ENCODE results near the gene SYTL3.
"Not testable (repeated sequence)": the region's sequence is repeated elsewhere in the genome, so short reads cannot be mapped to it uniquely, and the experiment has no call there.

Gene SYTL3

DNA sequence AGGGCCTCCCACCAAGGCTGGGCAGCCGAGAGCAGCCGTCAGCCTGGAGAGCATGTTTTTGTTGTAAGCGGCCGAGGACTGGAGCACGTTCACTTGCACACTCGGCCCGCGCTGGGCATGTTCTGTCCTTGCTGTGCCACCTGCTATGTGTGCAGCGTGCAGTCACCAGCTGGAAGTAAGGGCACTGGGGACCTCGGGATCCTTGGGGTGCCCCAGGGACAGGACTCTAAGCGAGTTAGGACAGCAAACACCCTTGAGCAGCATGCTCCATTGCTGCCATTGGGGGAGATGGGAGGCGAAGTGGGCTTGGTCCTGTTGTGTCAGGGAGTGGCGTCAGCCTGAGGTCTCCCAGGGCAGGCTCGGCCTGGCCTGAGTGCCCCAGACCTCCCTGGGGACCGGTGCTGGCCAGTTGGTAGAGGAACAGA lies 24.0 kb upstream of the SYTL3 start:
- Histone ChIP-seq H3K4me3 (ENCODE audit: low read length) (no peak overlapping the region), H3K36me3 (ENCODE audit: insufficient read depth, low read length) (peaks cover 62% of the 10 kb centered on the region), H3K9me3 (replicated peaks; ENCODE audit: low read length) (no peaks in the 10 kb centered on the region)

DNA sequence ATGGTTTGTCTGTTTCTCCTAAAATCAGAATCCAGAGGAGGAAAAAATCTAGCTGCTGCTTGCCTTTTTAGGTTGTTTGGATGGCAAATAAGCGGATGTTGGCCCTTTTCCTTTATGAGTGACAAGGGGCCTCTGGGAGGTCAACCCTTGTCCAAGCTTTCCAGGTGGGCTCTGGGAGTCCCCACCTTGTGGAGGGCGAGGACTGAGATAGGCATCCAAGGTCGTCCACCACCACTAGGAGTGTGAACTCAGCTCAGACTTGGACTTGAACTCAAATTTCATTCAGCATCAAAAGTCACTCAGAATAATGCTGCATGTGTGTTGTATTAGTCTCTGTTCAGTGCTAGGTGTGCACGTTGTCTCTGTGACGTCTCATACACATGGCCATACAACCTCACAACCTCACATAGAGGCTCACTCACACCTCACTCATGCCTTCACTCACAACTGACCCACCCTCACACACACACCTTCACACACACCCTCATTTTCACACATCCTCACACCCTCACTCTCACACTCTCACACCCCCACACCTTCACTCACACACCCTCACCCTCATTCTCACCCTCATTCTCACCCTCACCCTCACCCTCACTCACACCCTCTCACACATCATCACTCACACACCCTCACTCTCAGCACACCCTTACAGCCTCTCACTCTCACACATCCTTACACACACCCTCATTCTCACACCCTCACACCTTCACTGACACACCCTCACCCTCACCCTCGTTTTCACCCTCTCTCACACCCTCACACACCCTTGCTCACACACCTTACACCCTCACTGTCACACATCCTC lies 23.3 kb upstream of the SYTL3 start:
- no peaks in the 10 kb centered on the region for H3K9me3 ChIP-seq (replicated peaks; ENCODE audit: low read length)
- peaks cover 57% of the 10 kb centered on the region for H3K36me3 ChIP-seq (ENCODE audit: insufficient read depth, low read length)
- H3K9ac ChIP-seq (ENCODE audit: low read depth, low read length): no peak overlapping the region
- no peaks in the 10 kb centered on the region for H3K27me3 ChIP-seq (ENCODE audit: control insufficient read depth, insufficient read depth, low read length)
- H3K4me1 ChIP-seq (ENCODE audit: control insufficient read depth, insufficient read depth, low read length): peaks cover 14% of the 10 kb centered on the region
- no peak overlapping the region for H3K4me3 ChIP-seq (ENCODE audit: low read length)
- no peak overlapping the region for H3K4me2 ChIP-seq (ENCODE audit: low read length)

More for the DNA sequence above, 24.0 kb upstream of the SYTL3 start:
- H3K4me2 ChIP-seq (ENCODE audit: low read length): no peak overlapping the region
- H3K4me1 ChIP-seq (ENCODE audit: control insufficient read depth, insufficient read depth, low read length): peaks cover 7% of the 10 kb centered on the region
- no peaks in the 10 kb centered on the region for H3K27me3 ChIP-seq (ENCODE audit: control insufficient read depth, insufficient read depth, low read length)
- no peak overlapping the region for H3K9ac ChIP-seq (ENCODE audit: low read depth, low read length)

DNA sequence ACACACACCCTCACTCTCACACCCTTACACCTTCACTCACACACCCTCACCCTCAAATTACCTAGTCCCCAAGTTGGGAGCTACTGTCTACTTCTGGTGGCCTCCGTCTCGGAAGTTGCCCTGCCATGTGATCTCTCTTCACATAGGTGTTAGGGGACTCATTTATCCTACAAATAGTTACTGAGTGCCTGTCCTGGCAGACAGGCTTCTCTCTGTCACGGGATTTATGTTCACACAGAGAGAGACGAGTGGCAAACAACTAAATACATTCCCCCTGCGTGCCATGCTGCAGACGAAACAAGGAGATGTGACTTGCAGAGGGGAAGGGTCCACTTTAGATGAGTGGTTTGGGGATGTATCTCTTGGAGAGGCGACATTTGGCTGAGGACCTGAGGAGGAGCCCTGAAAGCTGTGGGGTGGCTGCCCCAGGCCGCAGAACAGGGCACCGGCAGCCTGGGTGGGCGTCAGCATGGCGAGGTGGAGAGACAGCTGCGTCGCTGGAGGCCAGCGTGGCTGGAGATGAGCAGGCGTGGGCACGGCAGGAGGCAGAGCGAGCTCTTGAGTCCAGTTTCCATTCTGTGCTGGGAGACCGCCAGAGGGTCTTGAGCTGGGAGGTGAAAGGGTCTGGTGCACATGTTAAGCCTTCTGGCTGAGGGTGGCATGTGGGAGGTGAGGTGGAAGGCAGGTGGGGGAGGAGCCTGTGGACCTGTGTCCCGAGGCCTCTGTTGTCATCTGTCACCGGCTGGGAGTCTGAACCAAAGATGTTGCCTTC lies 22.5 kb upstream of the SYTL3 start:
- no peaks in the 10 kb centered on the region for H3K9me3 ChIP-seq (replicated peaks; ENCODE audit: low read length)
- H3K27me3 ChIP-seq (ENCODE audit: control insufficient read depth, insufficient read depth, low read length): no peaks in the 10 kb centered on the region
- no peak overlapping the region for H3K9ac ChIP-seq (ENCODE audit: low read depth, low read length)
- H3K4me1 ChIP-seq (ENCODE audit: control insufficient read depth, insufficient read depth, low read length): peaks cover 22% of the 10 kb centered on the region
- no peak overlapping the region for H3K4me3 ChIP-seq (ENCODE audit: low read length)
- H3K4me2 ChIP-seq (ENCODE audit: low read length): no peak overlapping the region
- peaks cover 56% of the 10 kb centered on the region for H3K36me3 ChIP-seq (ENCODE audit: insufficient read depth, low read length)

DNA sequence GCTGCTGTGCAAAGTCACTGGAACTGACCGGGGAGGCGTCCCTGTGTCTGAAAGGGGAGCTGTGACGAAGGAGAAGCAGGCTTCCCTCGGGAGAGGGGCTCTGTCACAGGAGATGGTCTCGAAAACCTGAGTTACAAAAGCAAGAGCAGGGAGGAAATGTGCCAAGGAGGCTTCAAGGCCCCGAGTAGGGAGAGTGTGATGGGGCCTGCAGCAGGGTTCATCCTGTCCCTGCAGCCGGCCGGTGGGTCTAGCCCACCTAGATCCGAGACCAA lies 22.0 kb upstream of the SYTL3 start:
- no peak overlapping the region for H3K4me3 ChIP-seq (ENCODE audit: low read length)
- H3K4me1 ChIP-seq (ENCODE audit: control insufficient read depth, insufficient read depth, low read length): peaks cover 25% of the 10 kb centered on the region
- H3K27me3 ChIP-seq (ENCODE audit: control insufficient read depth, insufficient read depth, low read length): no peaks in the 10 kb centered on the region
- H3K9me3 ChIP-seq (replicated peaks; ENCODE audit: low read length): no peaks in the 10 kb centered on the region
- no peak overlapping the region for H3K4me2 ChIP-seq (ENCODE audit: low read length)
- no peak overlapping the region for H3K9ac ChIP-seq (ENCODE audit: low read depth, low read length)
- H3K36me3 ChIP-seq (ENCODE audit: insufficient read depth, low read length): peaks cover 51% of the 10 kb centered on the region

DNA sequence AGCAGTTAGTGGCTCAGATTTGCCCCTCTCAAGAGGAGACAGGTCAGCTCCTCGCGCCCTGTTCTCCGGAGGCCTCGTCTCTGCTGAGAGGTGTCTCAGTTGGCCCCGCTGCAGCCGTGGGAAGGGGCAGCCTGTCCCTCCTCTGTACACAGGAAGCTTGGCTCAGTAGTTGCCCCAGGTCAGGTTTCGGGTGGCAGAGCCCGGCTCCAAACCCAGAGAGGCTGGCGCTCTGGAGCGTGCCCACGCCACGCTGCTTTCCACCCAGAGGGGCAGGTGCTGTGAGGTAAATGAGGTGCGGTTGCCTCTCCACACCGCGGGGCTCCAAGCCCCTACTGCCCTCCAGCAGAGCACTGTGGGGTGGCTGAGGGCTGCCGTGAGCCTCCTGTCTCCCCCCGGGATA lies 21.3 kb upstream of the SYTL3 start:
- H3K4me1 ChIP-seq (ENCODE audit: control insufficient read depth, insufficient read depth, low read length): peaks cover 25% of the 10 kb centered on the region
- H3K36me3 ChIP-seq (ENCODE audit: insufficient read depth, low read length): peaks cover 57% of the 10 kb centered on the region
- no peak overlapping the region for H3K4me2 ChIP-seq (ENCODE audit: low read length)
- H3K9me3 ChIP-seq (replicated peaks; ENCODE audit: low read length): no peaks in the 10 kb centered on the region
- no peaks in the 10 kb centered on the region for H3K27me3 ChIP-seq (ENCODE audit: control insufficient read depth, insufficient read depth, low read length)
- H3K4me3 ChIP-seq (ENCODE audit: low read length): no peak overlapping the region
- H3K9ac ChIP-seq (ENCODE audit: low read depth, low read length): no peak overlapping the region

DNA sequence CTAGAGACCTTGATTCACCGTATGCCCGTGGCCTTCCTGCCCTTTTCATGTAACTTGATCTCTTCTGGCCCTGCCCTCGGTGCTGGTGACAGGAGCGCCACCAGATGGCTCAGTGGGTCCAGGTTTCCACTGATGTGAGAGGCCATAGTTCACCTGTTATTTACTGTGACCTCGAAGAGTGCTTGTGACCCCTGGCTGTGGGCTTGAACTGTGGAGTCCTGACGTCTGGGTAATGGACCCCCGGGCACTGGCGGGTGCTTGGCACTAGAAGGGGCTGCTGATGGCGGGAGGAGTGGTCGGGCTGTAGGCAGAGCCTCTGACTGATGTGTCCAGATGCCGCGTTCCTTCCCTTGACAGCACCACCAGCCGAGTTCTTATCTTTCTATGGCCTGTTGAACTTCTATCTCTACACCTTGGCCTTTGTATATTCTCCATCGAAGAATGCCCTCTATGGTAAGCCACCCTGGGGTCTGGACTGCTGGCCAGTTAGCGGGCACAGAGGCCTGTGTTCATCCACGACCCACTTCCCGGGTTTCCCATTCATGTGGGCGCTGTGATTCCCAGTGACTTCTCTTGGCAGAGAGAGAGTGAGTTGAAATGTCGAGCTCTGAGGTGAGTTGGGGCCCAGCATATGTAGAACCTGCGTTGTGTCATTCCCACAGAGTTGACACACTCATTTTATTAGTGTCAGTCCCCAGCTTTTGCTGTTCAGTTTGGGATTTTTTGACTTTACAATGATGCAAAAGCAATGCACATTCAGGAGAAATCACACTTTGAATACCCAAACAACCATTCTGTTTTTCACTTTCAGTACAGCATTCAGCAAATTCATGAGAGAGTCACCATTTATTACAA lies 20.3 kb upstream of the SYTL3 start:
- Histone ChIP-seq H3K4me3 (ENCODE audit: low read length) (no peak overlapping the region), H3K4me2 (ENCODE audit: low read length) (no peak overlapping the region), H3K4me1 (ENCODE audit: control insufficient read depth, insufficient read depth, low read length) (peaks cover 25% of the 10 kb centered on the region), H3K9ac (ENCODE audit: low read depth, low read length) (no peak overlapping the region), H3K27me3 (ENCODE audit: control insufficient read depth, insufficient read depth, low read length) (no peaks in the 10 kb centered on the region), H3K36me3 (ENCODE audit: insufficient read depth, low read length) (peaks cover 56% of the 10 kb centered on the region), H3K9me3 (replicated peaks; ENCODE audit: low read length) (no peaks in the 10 kb centered on the region)

DNA sequence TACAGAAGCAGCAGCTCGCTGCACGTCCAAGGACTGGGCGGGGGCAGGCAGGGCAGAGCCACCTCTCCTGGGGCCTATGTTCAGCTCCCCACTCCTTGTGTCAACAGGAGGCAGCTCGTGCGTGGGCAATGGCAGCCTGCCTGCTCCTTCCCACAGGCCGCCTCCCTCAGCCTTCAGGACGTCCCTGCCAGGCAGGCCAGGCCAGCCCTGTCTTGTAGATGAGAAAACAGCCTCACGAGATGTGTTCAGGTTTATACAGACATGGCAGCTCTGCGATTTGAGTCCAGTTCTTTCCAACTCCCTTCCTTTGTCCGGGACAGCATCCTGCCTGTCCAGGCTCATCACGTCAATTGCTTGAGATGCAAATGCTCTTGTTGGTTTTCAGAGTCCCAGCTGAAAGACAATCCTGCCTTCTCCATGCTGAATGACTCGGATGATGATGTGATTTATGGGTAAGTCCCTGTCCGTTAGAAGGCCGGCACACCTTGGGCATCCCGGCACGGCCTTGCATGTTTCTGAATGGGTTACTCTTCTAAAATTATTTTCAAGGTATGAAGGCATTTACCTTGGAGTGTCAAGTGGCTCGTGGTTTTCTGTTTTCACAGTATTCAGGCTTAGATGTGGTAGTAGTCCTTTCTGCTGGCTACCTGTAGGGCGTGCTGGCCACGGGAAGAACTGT lies 18.8 kb upstream of the SYTL3 start:
- Histone ChIP-seq H3K4me1 (ENCODE audit: control insufficient read depth, insufficient read depth, low read length) (peaks cover 22% of the 10 kb centered on the region), H3K4me3 (ENCODE audit: low read length) (no peak overlapping the region), H3K9ac (ENCODE audit: low read depth, low read length) (peak overlapping the region; percentile 44), H3K4me2 (ENCODE audit: low read length) (peak overlapping the region; percentile 45), H3K27me3 (ENCODE audit: control insufficient read depth, insufficient read depth, low read length) (no peaks in the 10 kb centered on the region), H3K9me3 (replicated peaks; ENCODE audit: low read length) (no peaks in the 10 kb centered on the region), H3K36me3 (ENCODE audit: insufficient read depth, low read length) (peaks cover 57% of the 10 kb centered on the region)

DNA sequence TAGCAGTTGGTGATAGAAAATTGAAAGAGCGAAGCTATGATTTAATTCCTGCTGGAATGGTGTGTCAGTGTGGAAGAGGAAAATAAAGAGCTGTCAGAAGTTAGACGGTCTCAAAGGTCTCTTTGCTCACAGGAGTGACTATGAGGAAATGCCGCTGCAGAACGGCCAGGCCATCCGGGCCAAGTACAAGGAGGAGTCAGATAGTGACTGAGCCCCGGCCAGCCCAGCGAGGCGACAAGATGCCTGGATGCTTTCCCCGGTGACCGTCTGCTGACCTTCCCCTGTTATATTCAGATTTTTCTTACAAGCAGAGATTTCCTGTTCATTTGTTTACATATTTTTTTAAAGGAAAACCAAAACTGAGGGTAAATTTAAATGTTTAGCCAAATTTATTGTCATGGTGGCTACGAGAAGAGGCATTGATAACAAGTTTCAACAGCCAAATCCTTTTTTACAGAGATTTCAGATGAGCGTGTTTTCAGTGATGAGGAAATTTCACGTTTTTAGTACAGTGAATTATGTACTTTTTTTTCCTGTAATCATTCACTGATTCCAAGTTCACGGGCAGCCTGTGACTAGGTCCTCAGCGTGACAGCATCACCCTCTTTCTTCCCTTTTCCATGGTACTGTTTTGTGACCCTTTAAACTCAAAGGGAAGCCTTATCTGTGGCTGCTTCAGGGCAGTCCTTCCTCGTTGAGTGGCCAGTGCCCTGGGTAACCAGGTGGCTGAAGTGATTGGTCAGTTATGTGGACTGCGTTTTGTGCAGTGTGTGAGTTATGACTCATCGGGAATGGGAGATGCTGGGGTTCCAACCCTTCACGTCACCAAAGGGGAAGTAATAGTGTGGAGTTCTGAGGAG lies 17.9 kb upstream of the SYTL3 start:
- H3K9me3 ChIP-seq (replicated peaks; ENCODE audit: low read length): no peaks in the 10 kb centered on the region
- H3K27me3 ChIP-seq (ENCODE audit: control insufficient read depth, insufficient read depth, low read length): no peaks in the 10 kb centered on the region
- H3K36me3 ChIP-seq (ENCODE audit: insufficient read depth, low read length): peaks cover 58% of the 10 kb centered on the region
- H3K4me1 ChIP-seq (ENCODE audit: control insufficient read depth, insufficient read depth, low read length): peaks cover 21% of the 10 kb centered on the region
- peak overlapping the region; percentile 45 for H3K4me2 ChIP-seq (ENCODE audit: low read length)
- H3K9ac ChIP-seq (ENCODE audit: low read depth, low read length): peak overlapping the region; percentile 44
- no peak overlapping the region for H3K4me3 ChIP-seq (ENCODE audit: low read length)

DNA sequence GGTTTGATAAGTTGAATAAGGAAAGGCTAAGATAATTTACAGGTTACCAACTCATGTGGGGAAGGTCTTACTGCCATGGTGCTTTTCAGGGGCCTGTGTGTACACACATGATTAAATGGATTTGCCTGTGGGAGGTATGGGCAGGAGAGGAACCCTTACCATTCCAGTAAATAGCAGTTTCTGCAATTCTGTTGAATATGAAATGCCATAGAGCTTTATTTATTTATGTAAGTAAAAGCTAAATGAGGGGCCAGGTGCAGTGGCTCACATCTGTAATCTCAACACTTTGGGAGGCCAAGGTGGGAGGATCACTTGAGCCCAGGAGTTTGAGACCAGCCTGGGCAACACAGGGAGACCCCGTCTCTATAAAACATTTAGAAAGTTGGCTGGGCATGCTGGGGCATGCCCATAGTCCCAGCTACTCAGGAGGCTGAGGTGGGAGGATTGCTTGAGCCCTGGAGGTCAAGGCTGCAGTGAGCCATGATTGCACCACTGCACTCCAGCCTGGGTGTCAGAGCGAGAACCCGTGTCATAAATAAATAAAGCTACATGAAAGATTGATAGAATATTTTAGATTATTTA lies 17.2 kb upstream of the SYTL3 start:
- H3K36me3 ChIP-seq (ENCODE audit: insufficient read depth, low read length): peaks cover 59% of the 10 kb centered on the region

DNA sequence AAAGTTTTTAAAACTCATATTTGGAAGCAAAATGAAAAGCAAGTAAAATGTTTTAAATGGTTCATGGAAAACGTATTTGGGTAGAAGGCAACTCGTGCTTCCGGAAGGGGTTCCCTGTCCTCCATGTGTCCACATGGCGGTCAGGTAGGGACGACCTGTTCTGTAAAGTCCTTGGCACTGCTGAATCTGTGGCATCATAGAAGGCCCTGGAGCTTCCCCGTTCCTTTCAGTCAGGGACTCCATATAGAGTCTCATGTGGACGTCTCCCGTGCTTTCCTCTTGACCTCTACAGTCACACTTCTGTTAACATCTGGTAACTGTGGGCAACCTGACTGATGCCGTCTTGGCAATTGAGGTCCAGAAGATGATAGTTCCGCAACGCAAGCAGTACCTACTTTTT lies 16.7 kb upstream of the SYTL3 start:
- Histone ChIP-seq H3K4me1 (ENCODE audit: control insufficient read depth, insufficient read depth, low read length) (peaks cover 21% of the 10 kb centered on the region), H3K9ac (ENCODE audit: low read depth, low read length) (no peak overlapping the region), H3K4me2 (ENCODE audit: low read length) (no peak overlapping the region), H3K36me3 (ENCODE audit: insufficient read depth, low read length) (peaks cover 63% of the 10 kb centered on the region), H3K9me3 (replicated peaks; ENCODE audit: low read length) (no peaks in the 10 kb centered on the region), H3K27me3 (ENCODE audit: control insufficient read depth, insufficient read depth, low read length) (no peaks in the 10 kb centered on the region), H3K4me3 (ENCODE audit: low read length) (no peak overlapping the region)

More for the DNA sequence above, 17.2 kb upstream of the SYTL3 start:
- peaks cover 21% of the 10 kb centered on the region for H3K4me1 ChIP-seq (ENCODE audit: control insufficient read depth, insufficient read depth, low read length)
- H3K9me3 ChIP-seq (replicated peaks; ENCODE audit: low read length); H3K4me2 ChIP-seq (ENCODE audit: low read length); H3K9ac ChIP-seq (ENCODE audit: low read depth, low read length); H3K4me3 ChIP-seq (ENCODE audit: low read length); H3K27me3 ChIP-seq (ENCODE audit: control insufficient read depth, insufficient read depth, low read length): not testable (repeated sequence)
